NK-92 (cell line): ENCODE data around the gene ZNF516.

Source experiments
- DNase-seq: peaks from one replicate; lab custom pipeline; 2025; ENCODE audit not compliant: unreplicated experiment; lab: John Stamatoyannopoulos, UW

The ZNF516 gene

DNA sequence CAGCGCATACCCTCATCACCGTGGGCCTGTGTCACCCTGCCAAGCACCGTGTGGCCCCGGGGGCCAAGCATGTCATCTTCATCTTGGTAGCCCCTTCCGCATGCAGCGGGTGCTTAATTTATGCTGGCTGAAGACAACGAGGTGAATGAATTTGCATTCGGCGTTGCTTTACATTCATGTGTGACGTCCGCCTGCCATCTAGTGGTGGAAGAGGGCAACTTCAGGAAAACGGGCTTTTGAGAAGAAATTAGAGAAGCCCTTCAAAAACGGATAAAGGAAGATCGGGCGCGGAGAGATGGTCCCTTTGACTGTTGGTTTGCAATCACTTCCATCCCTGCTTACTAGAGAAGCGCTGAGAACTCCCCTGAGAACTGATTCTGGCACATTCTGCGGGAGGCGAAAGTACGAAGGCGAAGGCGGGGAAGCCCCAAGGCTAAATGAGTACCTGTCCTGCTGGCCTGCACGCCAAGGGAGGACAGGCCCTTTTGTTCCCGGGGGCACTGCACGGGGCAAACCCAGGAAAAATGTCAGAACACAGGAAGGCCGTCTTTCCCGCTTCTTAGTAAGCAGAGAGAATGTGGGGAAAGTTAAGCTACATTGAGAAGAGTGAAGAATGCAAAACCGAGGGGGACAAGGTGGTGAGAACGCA, 145.9 kb downstream of the ZNF516 start:
- DNase-seq: peak; percentile 3

DNA sequence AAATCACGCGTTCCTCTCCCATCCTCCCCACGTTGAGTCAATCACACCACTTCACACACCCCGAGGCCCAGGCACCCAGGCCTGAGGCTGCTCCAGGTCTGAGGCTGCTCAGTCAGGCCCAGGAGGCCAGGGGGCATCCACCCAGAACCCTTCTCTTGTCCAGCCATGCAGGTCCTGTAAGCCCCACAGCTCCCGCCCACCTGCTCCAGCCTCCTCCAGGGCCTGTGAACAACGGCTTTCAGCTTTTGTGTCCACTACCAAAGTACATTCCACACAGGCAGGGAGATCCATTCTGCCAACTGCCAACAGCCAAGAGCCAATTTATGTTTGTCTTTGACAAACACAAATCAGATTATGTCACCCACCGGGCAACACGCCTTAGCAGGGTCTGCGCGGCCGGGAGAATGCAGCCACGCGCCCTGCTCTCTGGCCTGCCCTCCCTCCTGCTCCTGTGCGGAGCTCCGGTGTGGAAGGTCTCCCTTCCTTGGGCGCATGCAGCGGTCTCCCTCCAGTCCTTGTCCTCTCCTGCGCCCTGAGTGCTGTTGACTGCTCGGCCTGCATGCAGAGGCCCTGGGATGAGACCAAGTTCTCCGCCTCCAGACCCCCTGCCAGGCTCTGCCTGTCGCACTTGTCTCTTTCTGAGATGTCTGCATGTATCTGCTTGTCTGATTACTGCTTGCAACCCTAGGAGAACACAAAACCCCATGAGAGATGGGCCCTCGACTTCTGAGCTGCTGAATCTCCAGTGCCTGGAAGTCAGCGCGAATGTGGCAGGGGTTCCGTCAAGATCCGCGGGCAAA, 146.6 kb downstream of the ZNF516 start:
- no peak for DNase-seq

DNA sequence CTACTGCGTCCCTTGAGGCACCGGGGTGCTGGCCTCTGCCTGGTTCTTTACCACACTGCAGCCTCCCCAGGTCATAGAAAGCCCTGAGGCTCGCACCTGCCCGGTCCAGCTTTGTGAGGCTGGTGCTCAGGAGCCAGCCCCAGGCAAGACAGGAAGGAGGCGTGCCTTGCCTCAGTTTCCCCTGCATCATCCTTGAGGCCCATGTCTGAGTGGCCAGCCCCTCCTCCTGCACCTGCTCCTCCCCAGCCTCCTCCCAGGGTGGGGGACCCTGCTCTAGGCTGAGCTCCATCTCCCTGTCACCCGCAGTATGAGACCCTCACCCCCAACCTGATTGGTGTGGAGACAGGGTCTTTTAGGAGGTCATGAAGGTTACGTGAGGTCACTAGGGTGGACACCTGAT, 147.7 kb downstream of the ZNF516 start:
- DNase-seq: no peak

DNA sequence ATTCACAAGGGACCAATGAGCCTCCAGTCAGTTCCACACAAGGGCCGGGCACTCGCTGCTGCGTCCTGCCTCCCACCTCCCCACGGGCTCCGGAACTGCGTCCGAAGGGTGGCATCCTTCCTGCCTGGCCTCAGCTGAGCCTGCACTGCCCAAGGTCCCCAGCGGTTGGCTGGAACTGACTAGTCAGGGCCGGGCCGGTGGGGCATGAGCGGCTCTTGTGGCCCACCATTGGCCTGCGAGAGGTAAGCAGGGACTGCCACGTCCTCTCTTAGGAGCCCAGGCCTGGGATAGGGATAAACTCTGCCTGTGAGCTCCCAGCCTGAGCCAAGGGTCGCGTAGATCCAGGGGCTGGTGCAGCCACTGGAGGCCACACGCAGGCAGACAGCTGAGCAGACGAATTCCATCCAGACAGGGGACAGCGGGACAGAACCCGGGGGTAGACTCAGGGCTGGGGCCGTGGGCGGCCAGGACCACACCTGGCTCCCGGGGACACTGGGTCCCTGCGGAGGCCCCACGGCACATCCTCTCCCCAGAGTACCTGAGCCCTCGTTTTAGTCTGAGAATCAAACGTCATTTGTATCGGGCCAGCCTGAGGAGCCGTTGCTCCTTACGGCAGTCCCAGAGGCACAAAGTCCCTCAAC, 148.4 kb downstream of the ZNF516 start:
- DNase-seq: no peak

DNA sequence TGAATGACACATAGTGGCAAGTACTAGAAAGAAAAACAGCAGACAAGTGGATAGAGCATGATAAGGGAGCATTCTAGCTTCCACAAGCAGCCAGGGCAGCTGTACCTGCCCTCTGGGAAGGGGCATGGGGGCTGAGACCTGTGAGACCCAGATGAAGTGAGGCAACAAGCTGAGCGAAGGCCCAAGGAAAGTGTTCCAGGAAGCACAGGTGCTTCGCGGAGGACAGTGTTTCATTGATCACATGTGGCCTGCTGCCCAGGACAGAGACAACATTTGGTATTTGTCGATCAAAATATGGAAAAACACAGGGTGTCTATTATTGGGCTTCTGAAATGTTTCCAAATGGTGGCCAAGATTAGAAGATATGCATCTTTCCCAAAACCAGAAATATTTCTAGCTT, 149.1 kb downstream of the ZNF516 start:
- no peak for DNase-seq

DNA sequence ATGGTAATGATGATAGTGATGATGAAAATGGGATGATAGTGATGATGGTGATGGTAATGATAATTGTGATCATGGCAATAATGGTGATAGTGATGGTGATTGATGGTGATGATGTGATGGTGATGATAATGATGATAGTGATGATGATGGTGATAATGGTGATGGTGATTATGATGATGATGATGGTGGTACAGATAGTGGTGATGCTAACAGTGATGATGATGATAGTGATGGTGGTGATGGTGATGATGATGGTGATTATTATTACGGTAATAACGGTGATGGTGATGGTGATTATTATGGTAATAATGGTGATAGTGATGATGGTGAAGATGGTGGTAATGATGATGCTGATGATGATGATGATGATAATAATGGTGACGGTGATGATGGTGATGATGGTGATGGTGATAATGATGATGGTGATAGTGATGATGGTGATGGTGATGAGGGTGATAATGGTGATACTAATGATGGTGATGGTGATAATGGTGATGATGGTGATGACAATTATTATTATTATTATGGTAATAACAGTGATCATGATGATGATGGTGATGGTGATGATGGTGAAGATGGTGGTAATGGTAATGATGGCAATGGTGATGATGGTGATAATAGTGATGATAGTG, 151.0 kb downstream of the ZNF516 start:
- DNase-seq: no peak

DNA sequence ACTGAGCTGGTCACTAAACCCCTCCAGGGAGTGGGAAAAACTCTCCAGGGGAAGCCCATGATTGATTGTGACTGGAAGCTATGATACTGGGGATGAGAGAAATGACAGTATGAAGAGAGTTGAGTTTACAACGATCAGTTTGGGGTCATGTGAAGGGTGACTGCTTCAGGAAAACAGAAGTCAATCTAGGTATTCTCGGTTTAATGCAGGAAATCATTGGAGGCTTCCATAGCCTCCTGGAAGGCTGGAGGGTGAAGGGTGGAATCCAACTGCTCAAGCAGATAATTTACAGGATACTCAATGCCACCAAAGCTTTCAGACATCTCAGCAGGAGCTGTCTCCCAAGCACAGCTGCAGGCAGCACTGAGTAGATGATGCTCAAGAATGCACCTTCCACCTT, 154.6 kb downstream of the ZNF516 start:
- no peak for DNase-seq

DNA sequence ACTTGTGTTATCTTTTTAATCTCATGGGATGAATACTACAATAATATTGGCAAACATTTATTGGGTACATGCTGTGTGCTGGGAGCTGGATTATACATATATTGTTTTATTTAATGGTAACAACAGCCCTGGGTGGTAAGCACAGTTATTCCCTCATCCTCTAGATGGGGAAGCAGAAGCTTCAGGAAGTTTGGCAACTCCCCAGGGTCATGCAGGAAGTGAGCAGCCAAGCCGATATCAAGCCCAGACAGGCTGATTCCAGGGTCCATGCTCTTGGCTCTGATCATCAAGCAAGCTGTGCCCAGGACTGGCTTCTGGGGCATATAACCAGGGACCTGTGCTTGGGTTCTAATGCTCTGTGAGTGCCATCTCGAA, 155.8 kb downstream of the ZNF516 start:
- no peak for DNase-seq

DNA sequence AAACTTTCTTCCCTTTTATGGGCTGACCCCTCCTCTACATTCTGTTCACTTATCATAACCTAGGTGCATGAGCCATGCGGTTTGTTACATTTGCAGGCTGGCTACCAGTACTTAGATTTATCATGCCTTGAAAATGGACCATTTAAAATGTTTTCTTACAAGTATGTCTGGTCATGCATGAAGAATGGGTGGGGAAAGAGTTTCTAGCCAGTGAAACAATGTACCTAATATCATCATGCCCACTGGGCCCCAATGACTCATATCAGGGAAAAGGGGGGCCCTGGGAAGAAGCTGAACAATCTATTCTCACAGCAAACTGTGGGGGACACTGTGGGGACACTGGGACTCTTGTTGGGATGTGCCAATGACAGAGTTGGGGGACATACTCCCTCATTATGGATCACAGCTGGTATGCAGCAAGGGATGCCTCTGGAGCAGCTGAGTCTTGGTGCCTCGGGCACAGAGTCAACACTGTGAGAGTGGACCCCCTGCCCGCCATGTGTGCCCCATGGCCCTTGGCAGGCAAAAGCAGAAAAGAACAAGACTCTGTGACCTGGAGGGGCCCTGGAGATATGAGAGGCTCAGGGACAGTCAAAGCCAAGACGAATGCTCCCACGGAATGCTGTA, 156.3 kb downstream of the ZNF516 start:
- no peak for DNase-seq

DNA sequence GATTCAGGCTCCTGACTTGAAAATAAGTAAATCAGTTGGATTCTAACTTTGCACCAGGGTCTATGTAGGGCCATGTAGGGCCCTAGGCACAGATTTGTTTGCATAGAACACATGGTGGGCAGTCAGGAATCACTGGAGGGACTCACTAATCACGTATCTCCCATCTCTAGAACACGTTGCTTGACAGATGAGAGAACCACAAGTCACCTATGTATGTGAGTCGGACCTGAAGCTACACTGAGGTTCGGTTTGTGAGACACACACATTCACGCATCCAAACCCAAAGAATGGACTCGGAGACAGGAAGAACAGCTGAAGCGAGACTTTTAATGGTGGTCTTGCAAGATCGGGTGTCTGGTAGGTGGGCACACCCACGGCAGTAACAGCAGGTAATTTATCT, 157.0 kb downstream of the ZNF516 start:
- no peak for DNase-seq

DNA sequence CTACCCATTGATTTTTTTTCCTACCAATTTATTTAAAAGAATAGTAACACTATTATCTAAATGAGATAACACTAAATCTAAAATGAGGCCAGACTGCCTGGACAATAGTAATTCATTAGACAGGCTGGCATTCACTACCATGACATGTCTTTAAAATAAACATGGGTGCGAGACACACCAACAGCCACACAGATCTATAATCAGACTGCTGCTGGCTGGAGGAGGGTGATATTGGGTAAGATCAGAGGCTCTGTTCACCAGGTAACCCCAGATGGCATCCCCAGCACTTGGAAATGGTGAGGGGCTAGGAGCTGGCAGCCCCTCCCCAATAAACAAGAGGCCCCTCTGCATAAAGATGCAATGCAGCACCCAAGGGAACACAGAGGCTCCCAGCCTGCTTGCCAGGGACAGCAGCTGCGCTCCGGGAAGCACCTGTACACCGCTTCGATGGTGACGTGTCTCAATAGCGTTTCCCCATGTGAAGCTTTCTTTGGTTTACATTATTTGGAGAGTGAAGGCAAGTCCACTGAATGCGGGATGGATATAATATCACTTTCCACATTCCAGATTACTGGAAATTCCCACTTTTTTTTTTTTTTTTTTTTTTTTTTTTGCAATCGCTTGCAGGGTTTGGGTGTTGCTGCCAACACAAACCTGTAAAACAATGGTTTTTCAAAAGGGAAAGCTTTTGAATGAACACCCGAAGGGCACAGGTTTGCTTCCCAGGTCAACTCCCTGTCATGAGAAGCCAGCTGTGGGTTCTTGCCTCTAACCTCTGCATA, 159.0 kb downstream of the ZNF516 start:
- DNase-seq: no peak

DNA sequence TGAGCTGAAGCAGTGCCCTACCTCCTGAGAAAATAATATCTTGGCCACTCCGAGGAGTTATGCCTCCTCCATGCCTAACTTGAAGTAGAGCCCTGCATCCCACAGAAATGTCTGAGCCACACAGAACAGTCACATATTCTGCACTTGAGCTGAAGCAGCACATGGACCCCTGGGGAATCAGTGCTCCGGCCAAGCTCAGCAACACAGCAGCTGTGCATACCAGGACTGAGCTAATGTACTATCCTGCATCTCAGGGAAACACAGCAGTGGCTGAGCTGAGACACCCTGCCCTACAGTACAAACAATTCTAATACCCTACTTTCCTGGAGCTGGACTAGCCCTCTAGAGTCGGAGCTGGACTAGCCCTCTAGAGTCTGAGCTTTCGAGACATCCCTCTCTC, 166.9 kb downstream of the ZNF516 start:
- no peak for DNase-seq

DNA sequence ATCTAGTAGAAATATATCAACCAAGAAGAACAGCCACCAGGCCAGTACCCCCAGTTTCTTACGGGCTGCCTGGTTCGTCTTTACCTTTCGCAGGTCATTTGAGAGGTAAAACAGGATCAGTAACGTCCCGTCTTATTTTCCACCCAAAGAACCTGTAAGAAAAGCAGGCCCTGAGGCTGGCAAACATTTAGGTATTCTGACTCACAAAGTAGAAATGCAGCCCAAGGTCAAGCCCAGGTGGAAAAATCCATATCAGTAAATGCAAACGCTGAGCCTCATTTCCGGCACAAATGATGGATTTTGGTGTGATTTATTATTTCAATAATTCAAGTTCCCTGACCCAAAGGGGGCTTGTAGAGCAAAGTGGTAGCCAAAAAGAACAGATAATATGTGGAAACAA, 171.2 kb downstream of the ZNF516 start:
- DNase-seq: no peak

DNA sequence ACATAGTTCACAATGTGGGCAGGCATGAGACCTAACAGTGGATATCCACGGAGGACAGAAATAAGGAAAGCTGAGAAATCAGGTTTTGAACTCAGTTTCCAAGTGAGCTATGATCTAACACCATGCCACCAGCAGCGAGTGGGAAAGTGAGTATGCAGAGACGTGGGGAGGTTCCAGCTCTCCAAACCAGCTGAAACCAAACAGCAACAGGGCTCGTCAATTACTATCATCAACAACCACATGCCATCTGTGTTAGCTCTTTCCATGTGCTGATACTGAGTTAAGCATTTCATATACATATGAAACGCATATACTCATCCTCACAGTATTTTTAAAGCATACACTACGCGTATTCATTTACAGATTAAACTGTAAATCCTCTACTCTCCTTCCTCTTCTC, 172.4 kb downstream of the ZNF516 start:
- no peak for DNase-seq

DNA sequence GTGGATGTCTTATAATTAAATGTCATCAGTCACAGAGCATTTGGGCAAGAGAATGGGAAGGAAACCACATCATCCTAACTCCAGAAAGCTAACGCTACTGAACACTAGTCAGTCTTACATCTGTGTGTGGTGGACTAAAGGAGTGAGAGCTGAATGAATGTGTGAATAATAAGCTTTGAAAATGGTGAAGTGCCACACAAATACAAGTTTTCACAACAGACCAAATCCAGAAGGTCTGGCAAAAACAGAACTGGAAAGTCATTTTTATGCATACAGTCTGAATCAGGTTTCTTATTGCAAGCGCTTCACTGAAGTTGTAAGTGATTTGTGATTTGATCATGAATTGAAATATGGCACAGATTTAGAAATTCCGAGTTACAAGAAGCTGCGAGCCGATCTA, 175.7 kb downstream of the ZNF516 start:
- DNase-seq: no peak

DNA sequence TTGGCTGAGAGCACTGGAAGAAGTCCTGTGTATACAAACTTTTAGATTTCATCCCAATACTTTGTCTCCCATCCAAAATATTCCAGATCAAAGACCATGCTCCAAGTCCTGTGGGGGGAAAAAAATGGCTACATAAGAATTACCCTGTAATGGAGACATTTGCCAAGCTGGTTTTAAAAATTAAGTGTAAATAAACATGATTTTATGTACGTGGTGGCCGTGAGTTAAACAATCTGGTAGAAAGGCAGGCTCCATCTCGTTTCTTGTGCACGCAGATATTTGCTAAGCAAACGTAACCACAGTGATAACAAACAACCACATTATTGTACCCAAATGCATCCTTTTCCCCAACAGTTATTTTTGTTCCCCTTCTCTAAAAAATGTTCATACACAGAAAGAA, 176.4 kb downstream of the ZNF516 start:
- no peak for DNase-seq

DNA sequence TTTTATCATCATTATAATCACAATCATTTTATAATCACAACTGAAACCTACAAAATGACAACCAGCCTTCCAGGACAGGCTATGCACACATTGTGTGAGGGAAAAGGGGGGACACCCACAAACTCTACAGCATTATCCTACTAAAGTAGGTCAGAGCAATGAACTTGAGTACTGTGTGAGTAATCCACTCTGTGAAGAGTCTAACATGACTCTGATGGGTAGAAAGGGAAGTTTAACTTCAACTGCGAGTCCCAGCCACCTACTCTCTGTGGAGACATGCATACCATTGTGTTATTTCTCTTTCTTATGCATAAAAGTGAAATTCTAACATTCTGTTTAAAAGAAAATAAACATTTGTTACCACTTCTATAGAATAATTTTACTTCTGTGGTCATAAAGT, 177.9 kb downstream of the ZNF516 start:
- DNase-seq: no peak

DNA sequence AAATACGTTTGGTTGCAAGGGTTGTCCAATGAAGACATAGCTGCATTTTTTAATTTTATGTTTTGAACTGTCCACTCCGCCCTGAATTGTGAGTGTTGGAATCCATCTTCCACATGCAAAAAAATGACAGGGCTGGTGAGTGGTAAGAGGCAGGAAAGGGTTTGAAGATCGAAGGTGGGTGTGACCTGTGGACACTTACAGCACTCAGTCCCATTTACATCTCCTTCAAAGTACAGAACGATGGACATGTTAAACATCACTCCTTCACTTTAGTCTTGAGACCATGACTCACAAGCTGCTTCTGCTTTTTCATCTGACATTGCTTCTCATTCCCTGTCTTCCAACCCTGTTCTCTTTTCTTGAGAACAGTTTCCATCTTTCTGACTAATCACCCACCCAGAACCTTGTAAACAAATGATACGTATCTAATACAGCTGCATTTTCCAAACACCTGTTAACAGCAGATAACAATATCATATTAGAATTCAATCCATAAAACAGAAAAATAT, 179.3 kb downstream of the ZNF516 start:
- DNase-seq: no peak

DNA sequence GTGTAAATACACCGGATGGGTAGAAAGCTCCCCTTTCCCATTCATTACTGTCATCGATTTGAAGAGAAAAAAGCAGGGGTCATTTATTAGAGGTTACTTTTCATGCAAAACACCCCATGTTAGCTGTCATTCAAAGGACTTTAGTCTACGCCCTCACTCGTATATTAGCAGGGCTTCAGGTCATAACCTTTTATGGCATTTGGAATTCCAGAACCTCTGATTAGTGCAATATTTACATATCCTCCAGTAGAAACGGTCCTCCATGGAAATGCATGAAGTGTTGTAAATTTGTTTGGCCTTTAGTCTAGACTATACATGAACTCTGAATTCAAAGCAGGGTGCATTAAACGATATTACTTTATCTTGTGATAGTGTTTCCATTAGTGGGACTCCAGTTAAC, 180.5 kb downstream of the ZNF516 start:
- no peak for DNase-seq

DNA sequence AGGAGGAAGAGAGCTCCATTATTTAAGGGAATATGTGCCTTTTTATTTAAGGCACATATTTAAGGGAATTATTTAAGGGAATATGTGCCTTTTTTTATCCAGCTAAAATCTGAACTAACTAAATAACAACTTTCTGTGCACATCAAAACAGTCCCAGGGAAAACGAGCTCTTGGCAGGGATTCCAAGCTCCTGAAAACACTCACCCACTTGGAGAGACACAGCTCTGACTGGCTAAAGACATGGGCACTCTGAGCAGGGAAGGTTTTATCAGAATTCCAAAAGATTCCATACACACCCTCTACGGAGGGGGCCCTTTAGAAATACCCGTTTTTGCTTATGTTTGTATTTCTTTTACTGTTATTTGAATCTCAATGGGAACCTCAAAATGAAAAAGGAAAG, 181.0 kb downstream of the ZNF516 start:
- no peak for DNase-seq
